Left lung (tissue), 10 donors: ENCODE measurements around the gene HS3ST5. TPM values are rescaled to one million over a fixed set of nuclear protein-coding genes. Genes with fewer than 3 reads are reported as not detected.

Experiments
- ATAC-seq: fragments of 200-7000 bp; cut with Tn5 transposase; one replicate; pipeline ENCODE4 v1.9.1; 2020; ENCODE audit warnings: moderate library complexity
- DNase-seq, 4 donors: peaks; one replicate each; pipeline ENCODE4 v3.0.0-alpha.2; 2013 to 2020
- H3K27ac ChIP-seq, 2 donors: fragments of 200-600 bp; sonication (generic) in 1 of 2; one replicate each; pipeline versions ENCODE4 v1.5.0 to v1.8.0; 2020 to 2021
- H3K27me3 ChIP-seq, 2 donors: fragments of 200-600 bp; sonication (generic) in 1 of 2; one replicate each; pipeline versions ENCODE4 v1.5.0 to v1.8.0; 2020 to 2021
- H3K36me3 ChIP-seq, 2 donors: fragments of 200-600 bp; sonication (generic) in 1 of 2; one replicate each; pipeline versions ENCODE4 v1.5.0 to v1.8.0; 2020 to 2021
- H3K4me1 ChIP-seq, 2 donors: fragments of 200-600 bp; one replicate each; pipeline ENCODE4 v1.8.0; 2021
- H3K4me3 ChIP-seq, 2 donors: fragments of 200-600 bp; sonication (generic) in 1 of 2; one replicate each; pipeline versions ENCODE4 v1.5.0 to v1.8.0; 2020 to 2021; ENCODE audit warnings: mild to moderate bottlenecking in 1 of 2
- H3K9me3 ChIP-seq, 2 donors: fragments of 200-600 bp; sonication (generic) in 1 of 2; one replicate each; pipeline versions ENCODE4 v1.5.0 to v1.8.0; 2020 to 2021
- intact Hi-C, 2 donors: fragments of 100-400 bp; cut with DNase I; formaldehyde crosslinking; loops; one replicate each; pipeline versions ENCODE4 v1.11.2 to v1.14.2; 2022
- polyA plus RNA-seq, 6 donors: library from polyadenylated mRNA; unstranded; fragments of 120-200 nt; gene quantifications; one replicate each; pipeline ENCODE4 v1.2.1, GENCODE V29; 2013; ENCODE audit not compliant: insufficient read length in 6 of 6
- total RNA-seq, 2 donors: library from RNA; stranded (reverse); fragmentation: NEBNext Ultra II Directional; extraction: Animal tissue kit (Norgen Biotek cat#: 25700); gene quantifications; one replicate each; pipeline ENCODE4 v1.2.1, GENCODE V29; 2021
- TF ChIP-seq, protein P1 (sequence below), 2 donors: fragments of 200-600 bp; sonication (generic) in 1 of 2; IDR thresholded peaks; one replicate each; pipeline versions ENCODE4 v1.5.0 to v1.8.0; 2021; ENCODE audit warnings: antibody characterized with exemption in 2 of 2
- donor health status: DM: no; HTN: yes; CAD: no.
- donor health status: DM: no; HTN: no; CAD: no.

The HS3ST5 gene
- total and polyA plus RNA-seq, 8 donors, result 0.06 to 0.33 (median 0.18) TPM; not detected in 1

DNA sequence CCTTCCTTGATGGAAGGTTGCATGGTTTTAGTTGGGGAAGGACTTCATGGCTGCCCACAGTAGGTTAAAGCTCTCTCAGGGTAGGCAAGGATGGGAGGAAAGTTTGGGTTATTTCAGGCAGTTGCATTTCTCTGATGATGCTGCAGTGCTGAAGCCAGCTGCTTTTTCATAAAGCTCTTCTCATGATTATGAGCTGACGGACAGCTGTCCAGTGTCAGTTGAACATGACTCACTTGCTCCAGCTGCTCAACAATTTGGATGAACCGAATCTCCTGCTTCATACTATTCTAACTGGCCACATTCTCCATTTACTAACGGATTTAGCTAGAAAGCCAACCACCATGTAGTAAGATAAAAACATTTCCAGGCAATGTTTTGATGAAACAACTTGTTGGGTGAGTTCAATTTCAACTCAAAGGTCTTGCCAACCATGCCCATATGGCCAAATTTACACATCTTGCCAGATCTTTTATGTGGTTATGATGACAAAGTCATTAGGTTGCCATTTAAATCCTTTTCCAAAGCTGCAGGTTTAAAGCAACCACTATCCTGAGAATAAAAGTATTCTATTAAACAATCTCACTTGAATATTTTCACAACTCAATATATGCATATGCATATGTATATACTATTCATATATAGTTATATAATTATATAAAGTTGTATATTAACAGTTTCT is 125.9 kb downstream of the HS3ST5 start:
- H3K4me3 ChIP-seq, result no peak overlapping the region
- H3K4me1 ChIP-seq, result no peaks in the 10 kb centered on the region
- no peaks in the 10 kb centered on the region for H3K27me3 ChIP-seq
- no peaks in the 10 kb centered on the region for H3K36me3 ChIP-seq
- intact Hi-C loops, result no loop called here
- no peaks in the 10 kb centered on the region for H3K9me3 ChIP-seq
- DNase-seq (no peak), ATAC-seq (no peak)
- TF ChIP-seq, protein P1, sequence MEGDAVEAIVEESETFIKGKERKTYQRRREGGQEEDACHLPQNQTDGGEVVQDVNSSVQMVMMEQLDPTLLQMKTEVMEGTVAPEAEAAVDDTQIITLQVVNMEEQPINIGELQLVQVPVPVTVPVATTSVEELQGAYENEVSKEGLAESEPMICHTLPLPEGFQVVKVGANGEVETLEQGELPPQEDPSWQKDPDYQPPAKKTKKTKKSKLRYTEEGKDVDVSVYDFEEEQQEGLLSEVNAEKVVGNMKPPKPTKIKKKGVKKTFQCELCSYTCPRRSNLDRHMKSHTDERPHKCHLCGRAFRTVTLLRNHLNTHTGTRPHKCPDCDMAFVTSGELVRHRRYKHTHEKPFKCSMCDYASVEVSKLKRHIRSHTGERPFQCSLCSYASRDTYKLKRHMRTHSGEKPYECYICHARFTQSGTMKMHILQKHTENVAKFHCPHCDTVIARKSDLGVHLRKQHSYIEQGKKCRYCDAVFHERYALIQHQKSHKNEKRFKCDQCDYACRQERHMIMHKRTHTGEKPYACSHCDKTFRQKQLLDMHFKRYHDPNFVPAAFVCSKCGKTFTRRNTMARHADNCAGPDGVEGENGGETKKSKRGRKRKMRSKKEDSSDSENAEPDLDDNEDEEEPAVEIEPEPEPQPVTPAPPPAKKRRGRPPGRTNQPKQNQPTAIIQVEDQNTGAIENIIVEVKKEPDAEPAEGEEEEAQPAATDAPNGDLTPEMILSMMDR (IDR thresholded peaks at IDR 0.05), result no peak
- H3K27ac ChIP-seq, result no peak overlapping the region

DNA sequence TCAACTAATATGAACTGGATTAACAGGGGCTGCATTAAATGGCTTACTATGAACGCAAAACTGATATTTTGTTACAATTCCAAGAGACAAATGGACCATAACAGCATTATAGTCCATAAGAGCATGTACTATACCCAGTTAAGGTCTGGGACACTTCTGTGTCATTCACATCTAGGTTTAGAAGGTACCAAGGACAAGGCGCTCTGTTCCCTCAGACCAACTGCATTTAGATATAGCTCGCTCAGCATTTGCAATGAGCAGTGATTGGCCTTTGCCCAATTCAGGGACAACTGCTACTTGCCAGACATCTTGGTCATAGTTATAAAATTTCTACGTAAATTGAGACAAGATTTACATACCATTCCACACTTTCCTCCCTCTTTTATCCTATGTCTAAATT is 132.4 kb downstream of the HS3ST5 start:
- no peak overlapping the region for H3K4me3 ChIP-seq
- no peak for DNase-seq
- no peaks in the 10 kb centered on the region for H3K4me1 ChIP-seq
- no peaks in the 10 kb centered on the region for H3K36me3 ChIP-seq
- no peak overlapping the region for H3K27ac ChIP-seq
- TF ChIP-seq, protein P1 (IDR thresholded peaks at IDR 0.05), result no peak
- no peaks in the 10 kb centered on the region for H3K27me3 ChIP-seq
- ATAC-seq, result no peak
- peaks cover 0 to 3% of the 10 kb centered on the region in 2 donors for H3K9me3 ChIP-seq
- intact Hi-C loops, result no loop called here

DNA sequence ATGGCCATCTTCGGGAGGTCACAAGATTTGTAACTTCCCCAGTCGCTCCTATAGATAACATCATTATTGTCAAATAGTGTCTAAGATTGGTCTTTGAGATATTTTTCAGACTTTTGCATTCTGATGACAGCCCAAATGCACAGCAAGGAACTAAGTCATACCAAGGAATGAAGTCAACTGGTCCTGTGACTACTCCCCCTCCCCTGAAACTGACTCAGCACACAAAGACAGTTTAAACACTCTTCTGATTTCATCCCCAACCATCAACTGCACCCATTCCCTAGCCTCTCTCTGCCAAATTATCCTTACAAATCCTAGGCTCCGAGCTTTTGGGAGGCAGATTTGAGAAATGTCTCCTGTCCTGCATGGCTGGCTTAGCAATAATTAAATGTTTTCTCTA is 139.4 kb downstream of the HS3ST5 start:
- Histone ChIP-seq H3K36me3 (no peaks in the 10 kb centered on the region), H3K27ac (no peak overlapping the region), H3K27me3 (no peaks in the 10 kb centered on the region), H3K4me3 (no peak overlapping the region), H3K9me3 (peaks cover 0 to 6% of the 10 kb centered on the region in 2 donors), H3K4me1 (no peaks in the 10 kb centered on the region)
- no peak for DNase-seq
- no peak for ATAC-seq
- intact Hi-C loops, result no loop called here
- TF ChIP-seq, protein P1 (IDR thresholded peaks at IDR 0.05), result no peak

DNA sequence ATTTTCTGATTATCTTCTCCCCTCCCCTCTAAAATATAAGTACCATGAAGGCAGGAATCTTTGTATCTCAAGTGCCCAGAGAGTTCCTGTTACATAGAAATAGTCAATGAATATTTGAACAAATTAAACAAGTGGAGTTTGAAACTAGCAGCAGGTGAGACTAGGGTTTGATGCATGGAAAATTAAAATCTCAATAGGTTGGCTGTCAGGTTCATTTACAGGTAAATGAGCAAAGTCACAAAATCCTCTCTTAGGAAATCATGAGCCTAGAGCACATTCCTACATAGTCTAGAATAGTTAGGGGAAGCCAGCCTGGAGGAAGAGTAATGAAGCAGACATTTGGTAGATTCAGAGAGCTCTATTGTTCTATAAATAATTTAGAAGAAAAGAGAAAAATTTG is 140.4 kb downstream of the HS3ST5 start:
- Histone ChIP-seq H3K27me3 (no peaks in the 10 kb centered on the region), H3K9me3 (peaks cover 0 to 6% of the 10 kb centered on the region in 2 donors), H3K27ac (no peak overlapping the region), H3K36me3 (no peaks in the 10 kb centered on the region), H3K4me1 (no peaks in the 10 kb centered on the region), H3K4me3 (no peak overlapping the region)
- DNase-seq (no peak), ATAC-seq (no peak)
- TF ChIP-seq, protein P1 (IDR thresholded peaks at IDR 0.05), result no peak
- intact Hi-C loops, result no loop called here

DNA sequence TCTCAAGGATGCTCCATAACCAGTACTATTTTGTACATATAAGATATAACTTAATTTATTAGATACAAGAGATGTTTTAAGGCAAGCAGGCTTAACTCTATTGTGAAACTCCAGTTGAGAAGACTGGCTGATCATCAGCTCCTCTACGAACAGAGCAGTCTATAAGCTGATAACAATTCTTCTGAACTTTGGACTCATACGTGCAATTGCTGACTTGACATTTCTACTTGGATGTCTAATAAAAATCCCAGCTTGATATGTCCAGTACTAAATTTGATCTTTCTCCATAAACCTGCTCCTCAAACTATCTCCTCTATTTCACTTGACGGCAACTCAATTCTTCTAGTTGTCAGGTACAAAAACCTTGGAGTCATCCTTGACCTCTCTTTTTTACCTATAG is 141.9 kb downstream of the HS3ST5 start:
- DNase-seq (no peak), ATAC-seq (no peak)
- TF ChIP-seq, protein P1 (IDR thresholded peaks at IDR 0.05), result no peak
- Histone ChIP-seq H3K36me3 (no peaks in the 10 kb centered on the region), H3K4me1 (no peaks in the 10 kb centered on the region), H3K4me3 (no peak overlapping the region), H3K27ac (no peak overlapping the region), H3K9me3 (peaks cover 0 to 6% of the 10 kb centered on the region in 2 donors), H3K27me3 (no peaks in the 10 kb centered on the region)
- intact Hi-C loops, result no loop called here
